T-helper 22 cell (primary cell): Measurements from ENCODE around the gene OR2A12.
"Not testable (repeated sequence)": the region's sequence is repeated elsewhere in the genome, so short reads cannot be mapped to it uniquely, and the experiment has no call there.

ENCODE experiments used
- DNase-seq: peaks from one replicate; pipeline ENCODE4 v3.0.0-alpha.2; 2020; ENCODE audit warnings: low read depth

The OR2A12 gene

GRCh38 chr7:144085978-144086377 is at the start of gene OR2A12:
Gene OR2A12 (plus strand): TSS chr7:144086278. CDS start chr7:144095108, 8,830 bp downstream.
- DNase-seq, result no peak

GRCh38 chr7:144036302-144036885 is 49.7 kb upstream of the OR2A12 start:
- no peak for DNase-seq

GRCh38 chr7:144037414-144038035 is 48.6 kb upstream of the OR2A12 start:
- DNase-seq, result no peak

- DNase-seq, result no peak
Measured at GRCh38 chr7:144038887-144039286, 47.2 kb upstream of the OR2A12 start.

- no peak for DNase-seq
Measured at GRCh38 chr7:144048648-144049047, 37.4 kb upstream of the OR2A12 start, which contains the start of gene OR2A5. Gene OR2A5 (plus strand): TSS chr7:144048948. CDS start chr7:144050402, 1,454 bp downstream.

GRCh38 chr7:144049491-144049890 is 36.6 kb upstream of the OR2A12 start:
- no peak for DNase-seq

GRCh38 chr7:144050093-144050492 is 36.0 kb upstream of the OR2A12 start:
- no peak for DNase-seq

- DNase-seq, result not testable (repeated sequence)
Measured at GRCh38 chr7:144050884-144051283, 35.2 kb upstream of the OR2A12 start.

GRCh38 chr7:144057954-144058353 is 28.1 kb upstream of the OR2A12 start:
- DNase-seq, result no peak

GRCh38 chr7:144063710-144064109 is 22.4 kb upstream of the OR2A12 start:
- DNase-seq, result no peak

- no peak for DNase-seq
Measured at GRCh38 chr7:144069511-144069910, 16.6 kb upstream of the OR2A12 start, which contains the start of gene OR2A25. Gene OR2A25 (plus strand): TSS chr7:144069811. CDS start chr7:144074220, 4,409 bp downstream.

- no peak for DNase-seq
Measured at GRCh38 chr7:144069953-144070352, 16.1 kb upstream of the OR2A12 start.

- no peak for DNase-seq
Measured at GRCh38 chr7:144074374-144074773, 11.7 kb upstream of the OR2A12 start.

- DNase-seq, result no peak
Measured at GRCh38 chr7:144086730-144087129, 652 bp downstream of the OR2A12 start.

- DNase-seq, result no peak
Measured at GRCh38 chr7:144087230-144087629, 1.2 kb downstream of the OR2A12 start.

GRCh38 chr7:144090667-144091066 is 4.6 kb downstream of the OR2A12 start:
- DNase-seq, result no peak

GRCh38 chr7:144098776-144099175 is 12.7 kb downstream of the OR2A12 start:
- DNase-seq, result no peak

- no peak for DNase-seq
Measured at GRCh38 chr7:144100607-144101006, 14.5 kb downstream of the OR2A12 start.

GRCh38 chr7:144102041-144102440 is 16.0 kb downstream of the OR2A12 start:
- DNase-seq, result no peak

GRCh38 chr7:144105211-144105610 is 19.1 kb downstream of the OR2A12 start:
- no peak for DNase-seq

GRCh38 chr7:144109283-144109682 is 23.2 kb downstream of the OR2A12 start, which contains the start of gene OR2A2:
Gene OR2A2 (plus strand): TSS chr7:144109583. CDS start chr7:144109583, 0 bp downstream.
- DNase-seq, result no peak

GRCh38 chr7:144110272-144110671 is 24.2 kb downstream of the OR2A12 start:
- no peak for DNase-seq

GRCh38 chr7:144113651-144114050 is 27.6 kb downstream of the OR2A12 start:
- DNase-seq, result no peak

- no peak for DNase-seq
Measured at GRCh38 chr7:144118341-144118740, 32.3 kb downstream of the OR2A12 start.
